K562 (cell line): ENCODE data around the gene ABCF2. TPM values are rescaled to one million over a fixed set of nuclear protein-coding genes. Genes with fewer than 3 reads are reported as not detected.

Experiments used
- ARID4B ChIP-seq: sonication (generic); formaldehyde crosslinking; IDR thresholded peaks from 2 replicates; pipeline ENCODE4 v1.8.0; 2022; ENCODE audit warnings: mild to moderate bottlenecking, missing genetic modification reagents
- CREB1 ChIP-seq, 2 experiments: sonication (generic) in 1 of 2; formaldehyde crosslinking in 1 of 2; IDR thresholded peaks; 2 replicates each; pipeline versions ENCODE4 v1.6.1 to v1.8.0; 2012 to 2022; ENCODE audit warnings: inconsistent platforms in 1 of 2, mild to moderate bottlenecking in 1 of 2, missing genetic modification reagents in 1 of 2, moderate library complexity in 1 of 2
- GATAD2B ChIP-seq: fragments of 450-650 bp; IDR thresholded peaks from 2 replicates; pipeline ENCODE4 v1.6.1; 2017; ENCODE audit warnings: mild to moderate bottlenecking, borderline replicate concordance
- KAT2B ChIP-seq: IDR thresholded peaks from one replicate; pipeline ENCODE4 v1.6.1; 2012; ENCODE audit warnings: low read depth, mild to moderate bottlenecking, control low read depth, inconsistent platforms, low read length, moderate library complexity
- NBN ChIP-seq: fragments of 450-650 bp; IDR thresholded peaks from 2 replicates; pipeline ENCODE4 v1.6.1; 2016; ENCODE audit warnings: low read depth, mild to moderate bottlenecking
- PHB2 ChIP-seq: fragments of 450-650 bp; IDR thresholded peaks from 2 replicates; pipeline ENCODE4 v1.6.1; 2017; ENCODE audit warnings: low read depth
- POLR3A ChIP-seq: IDR thresholded peaks from 2 replicates; pipeline ENCODE4 v1.6.1; 2011; ENCODE audit warnings: borderline replicate concordance, mild to moderate bottlenecking, moderate library complexity; ENCODE audit not compliant: insufficient read length, insufficient read depth; ENCODE audit errors: extremely low read depth
- RBBP5 ChIP-seq: fragments of 200-600 bp; sonication (generic); IDR thresholded peaks from 2 replicates; pipeline ENCODE4 v1.6.1; 2012; ENCODE audit warnings: borderline replicate concordance, mild to moderate bottlenecking, low read length, control low read depth, inconsistent platforms; ENCODE audit not compliant: insufficient read depth, poor library complexity, severe bottlenecking
- SMC3 ChIP-seq: conservative IDR thresholded peaks from 2 replicates; pipeline ENCODE4 v1.6.1; 2011; ENCODE audit warnings: low read depth, low read length, improper control_type of control experiment; ENCODE audit not compliant: insufficient read depth
- polyA plus RNA-seq, 8 experiments: library from polyadenylated mRNA; depleted of rRNA in 4 of 8; stranded (reverse) in 5 of 8; unstranded in 3 of 8; fragments of >200 nt; fragmentation: Nextera tagmentation in 2 of 8; fragmentation: Illumina TruSeq in 1 of 8; extraction: Ambion mirVana in 2 of 8; extraction: Trizol in 1 of 8; gene quantifications; 2 replicates each; pipeline versions ENCODE4 v1.2.1 to v1.2.3, GENCODE V29; 2011 to 2014; ENCODE audit warnings: inconsistent platforms in 1 of 8, missing spikeins in 1 of 8
- total RNA-seq, 7 experiments: library from RNA; depleted of rRNA in 6 of 7; stranded (reverse); fragments of >200 nt in 6 of 7; fragmentation: Illumina TruSeq in 2 of 7; extraction: Trizol in 2 of 7; gene quantifications; 2 replicates each; pipeline versions ENCODE4 v1.2.1 to v1.2.3, GENCODE V29; 2011 to 2021; ENCODE audit warnings: low replicate concordance in 1 of 7
- TF ChIP-seq, protein P1 (sequence below): sonication (generic); formaldehyde crosslinking; IDR thresholded peaks from 2 replicates; pipeline ENCODE4 v1.4.0; 2020; ENCODE audit warnings: mild to moderate bottlenecking, missing genetic modification reagents
- TF ChIP-seq, protein P2 (sequence below): sonication (generic); formaldehyde crosslinking; IDR thresholded peaks from 2 replicates; pipeline ENCODE4 v1.8.0; 2022; ENCODE audit warnings: mild to moderate bottlenecking, missing genetic modification reagents
- TF ChIP-seq, protein P3 (sequence below): fragments of 150-350 bp; conservative IDR thresholded peaks from 2 replicates; pipeline ENCODE4 v1.6.1; 2014; ENCODE audit warnings: low read length
- TF ChIP-seq, protein P4 (sequence below): fragments of 450-650 bp; IDR thresholded peaks from 2 replicates; pipeline ENCODE4 v1.6.1; 2016; ENCODE audit warnings: borderline replicate concordance

ABCF2 gene
- total and polyA plus RNA-seq, 9 of the 15 experiments (the other 6 are each of a cell fraction or from before 2014, with no cell fraction given): 62.1 to 224 (median 113) TPM

GRCh38 chr7:151172273-151173141 is 54.5 kb downstream of the ABCF2 start (continued):
- TF ChIP-seq, protein P1, sequence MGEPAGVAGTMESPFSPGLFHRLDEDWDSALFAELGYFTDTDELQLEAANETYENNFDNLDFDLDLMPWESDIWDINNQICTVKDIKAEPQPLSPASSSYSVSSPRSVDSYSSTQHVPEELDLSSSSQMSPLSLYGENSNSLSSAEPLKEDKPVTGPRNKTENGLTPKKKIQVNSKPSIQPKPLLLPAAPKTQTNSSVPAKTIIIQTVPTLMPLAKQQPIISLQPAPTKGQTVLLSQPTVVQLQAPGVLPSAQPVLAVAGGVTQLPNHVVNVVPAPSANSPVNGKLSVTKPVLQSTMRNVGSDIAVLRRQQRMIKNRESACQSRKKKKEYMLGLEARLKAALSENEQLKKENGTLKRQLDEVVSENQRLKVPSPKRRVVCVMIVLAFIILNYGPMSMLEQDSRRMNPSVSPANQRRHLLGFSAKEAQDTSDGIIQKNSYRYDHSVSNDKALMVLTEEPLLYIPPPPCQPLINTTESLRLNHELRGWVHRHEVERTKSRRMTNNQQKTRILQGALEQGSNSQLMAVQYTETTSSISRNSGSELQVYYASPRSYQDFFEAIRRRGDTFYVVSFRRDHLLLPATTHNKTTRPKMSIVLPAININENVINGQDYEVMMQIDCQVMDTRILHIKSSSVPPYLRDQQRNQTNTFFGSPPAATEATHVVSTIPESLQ (CRISPR knock-in tag): no peak
- TF ChIP-seq, protein P2, sequence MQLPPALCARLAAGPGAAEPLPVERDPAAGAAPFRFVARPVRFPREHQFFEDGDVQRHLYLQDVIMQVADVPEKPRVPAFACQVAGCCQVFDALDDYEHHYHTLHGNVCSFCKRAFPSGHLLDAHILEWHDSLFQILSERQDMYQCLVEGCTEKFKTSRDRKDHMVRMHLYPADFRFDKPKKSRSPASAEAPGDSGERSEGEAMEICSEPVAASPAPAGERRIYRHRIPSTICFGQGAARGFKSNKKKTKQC: peak; percentile 88
- TF ChIP-seq, protein P3, sequence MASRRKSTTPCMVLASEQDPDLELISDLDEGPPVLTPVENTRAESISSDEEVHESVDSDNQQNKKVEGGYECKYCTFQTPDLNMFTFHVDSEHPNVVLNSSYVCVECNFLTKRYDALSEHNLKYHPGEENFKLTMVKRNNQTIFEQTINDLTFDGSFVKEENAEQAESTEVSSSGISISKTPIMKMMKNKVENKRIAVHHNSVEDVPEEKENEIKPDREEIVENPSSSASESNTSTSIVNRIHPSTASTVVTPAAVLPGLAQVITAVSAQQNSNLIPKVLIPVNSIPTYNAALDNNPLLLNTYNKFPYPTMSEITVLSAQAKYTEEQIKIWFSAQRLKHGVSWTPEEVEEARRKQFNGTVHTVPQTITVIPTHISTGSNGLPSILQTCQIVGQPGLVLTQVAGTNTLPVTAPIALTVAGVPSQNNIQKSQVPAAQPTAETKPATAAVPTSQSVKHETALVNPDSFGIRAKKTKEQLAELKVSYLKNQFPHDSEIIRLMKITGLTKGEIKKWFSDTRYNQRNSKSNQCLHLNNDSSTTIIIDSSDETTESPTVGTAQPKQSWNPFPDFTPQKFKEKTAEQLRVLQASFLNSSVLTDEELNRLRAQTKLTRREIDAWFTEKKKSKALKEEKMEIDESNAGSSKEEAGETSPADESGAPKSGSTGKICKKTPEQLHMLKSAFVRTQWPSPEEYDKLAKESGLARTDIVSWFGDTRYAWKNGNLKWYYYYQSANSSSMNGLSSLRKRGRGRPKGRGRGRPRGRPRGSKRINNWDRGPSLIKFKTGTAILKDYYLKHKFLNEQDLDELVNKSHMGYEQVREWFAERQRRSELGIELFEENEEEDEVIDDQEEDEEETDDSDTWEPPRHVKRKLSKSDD: peak; percentile 79; the same call in 1 of the 2 replicates
- TF ChIP-seq ARID4B (CRISPR knock-in tag): no peak
- TF ChIP-seq POLR3A: no peak
- TF ChIP-seq RBBP5: peak; percentile 41
- TF ChIP-seq NBN: no peak; the same call in 1 of the 2 replicates
- no peak; the same call in 1 of the 2 replicates for TF ChIP-seq GATAD2B
- TF ChIP-seq KAT2B: no peak
- TF ChIP-seq, protein P4, sequence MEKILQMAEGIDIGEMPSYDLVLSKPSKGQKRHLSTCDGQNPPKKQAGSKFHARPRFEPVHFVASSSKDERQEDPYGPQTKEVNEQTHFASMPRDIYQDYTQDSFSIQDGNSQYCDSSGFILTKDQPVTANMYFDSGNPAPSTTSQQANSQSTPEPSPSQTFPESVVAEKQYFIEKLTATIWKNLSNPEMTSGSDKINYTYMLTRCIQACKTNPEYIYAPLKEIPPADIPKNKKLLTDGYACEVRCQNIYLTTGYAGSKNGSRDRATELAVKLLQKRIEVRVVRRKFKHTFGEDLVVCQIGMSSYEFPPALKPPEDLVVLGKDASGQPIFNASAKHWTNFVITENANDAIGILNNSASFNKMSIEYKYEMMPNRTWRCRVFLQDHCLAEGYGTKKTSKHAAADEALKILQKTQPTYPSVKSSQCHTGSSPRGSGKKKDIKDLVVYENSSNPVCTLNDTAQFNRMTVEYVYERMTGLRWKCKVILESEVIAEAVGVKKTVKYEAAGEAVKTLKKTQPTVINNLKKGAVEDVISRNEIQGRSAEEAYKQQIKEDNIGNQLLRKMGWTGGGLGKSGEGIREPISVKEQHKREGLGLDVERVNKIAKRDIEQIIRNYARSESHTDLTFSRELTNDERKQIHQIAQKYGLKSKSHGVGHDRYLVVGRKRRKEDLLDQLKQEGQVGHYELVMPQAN: no peak
- peak; percentile 83 for TF ChIP-seq CREB1 (IDR thresholded peaks at IDR 0.05)
- peak; percentile 91 for TF ChIP-seq CREB1 (CRISPR knock-in tag; IDR thresholded peaks at IDR 0.05)
- TF ChIP-seq PHB2: no peak
- TF ChIP-seq SMC3: peak; percentile 100
